ENCODE measurements around the gene AHNAK2.
"Not testable (repeated sequence)": the region's sequence is repeated elsewhere in the genome, so short reads cannot be mapped to it uniquely, and the experiment has no call there.

Gene AHNAK2

GRCh38 chr14:104971447-104972240, 6.5 kb downstream of the AHNAK2 start:
- DNase-seq: no peak

- DNase-seq: no peak
Measured at GRCh38 chr14:104970231-104971068, 7.7 kb downstream of the AHNAK2 start.

GRCh38 chr14:104969741-104970230, 8.4 kb downstream of the AHNAK2 start:
- no peak for DNase-seq

- no peak for DNase-seq
Measured at GRCh38 chr14:104968541-104969401, 9.4 kb downstream of the AHNAK2 start.

- no peak for DNase-seq
Measured at GRCh38 chr14:104968153-104968527, 10.0 kb downstream of the AHNAK2 start.

GRCh38 chr14:104967386-104968152, 10.6 kb downstream of the AHNAK2 start:
- DNase-seq: no peak

- DNase-seq: no peak
Measured at GRCh38 chr14:104966981-104967385, 11.2 kb downstream of the AHNAK2 start.

GRCh38 chr14:104966261-104966865, 11.8 kb downstream of the AHNAK2 start:
- DNase-seq: no peak

- DNase-seq: no peak
Measured at GRCh38 chr14:104965561-104966231, 12.5 kb downstream of the AHNAK2 start.

GRCh38 chr14:104964546-104964945, 13.6 kb downstream of the AHNAK2 start:
- no peak for DNase-seq

- DNase-seq: no peak
Measured at GRCh38 chr14:104957146-104958113, 20.7 kb downstream of the AHNAK2 start.

GRCh38 chr14:104956290-104956890, 21.8 kb downstream of the AHNAK2 start:
- no peak for DNase-seq

- DNase-seq: no peak
Measured at GRCh38 chr14:104955396-104955770, 22.8 kb downstream of the AHNAK2 start.

- DNase-seq: no peak
Measured at GRCh38 chr14:104954746-104955395, 23.3 kb downstream of the AHNAK2 start.

- no peak for DNase-seq
Measured at GRCh38 chr14:104953896-104954656, 24.1 kb downstream of the AHNAK2 start.

GRCh38 chr14:104953097-104953496, 25.1 kb downstream of the AHNAK2 start:
- DNase-seq: no peak

- not testable (repeated sequence) for DNase-seq
Measured at GRCh38 chr14:104951863-104952657, 26.1 kb downstream of the AHNAK2 start.

All from CD4-positive, alpha-beta T cell treated with Interferon alpha-2 for 1 hour (primary cell).